ENCODE results near the gene C1orf174.

GRCh38 chr1:3899754-3900149 is 320 bp downstream of the C1orf174 start:
- no peak for TF ChIP-seq CTCF (IDR thresholded peaks at IDR 0.05; ENCODE audit: insufficient read depth, low read length, poor library complexity, severe bottlenecking)
- TF ChIP-seq EZH2phosphoT487 (conservative IDR thresholded peaks at IDR 0.05; ENCODE audit: low read length) = no peak
